CD4-positive, alpha-beta T cell (primary cell): ENCODE data around the gene AUTS2. TPM values are rescaled to one million over a fixed set of nuclear protein-coding genes. Genes with fewer than 3 reads are reported as not detected.

Experiments used
- ATAC-seq: fragments of 200-7000 bp; cut with Tn5 transposase; one replicate; pipeline ENCODE4 v1.10.0; 2022; ENCODE audit warnings: mild to moderate bottlenecking; ENCODE audit not compliant: poor library complexity
- CTCF ChIA-PET: fragments of 350-600 bp; sonication (Branson Sonifier 250); formaldehyde crosslinking; loops from one replicate; lab custom pipeline; 2021; ENCODE audit warnings: antibody characterized with exemption, inconsistent platforms; lab: Charles Lee
- POLR2A ChIA-PET: fragments of 350-600 bp; sonication (Branson Sonifier 250); formaldehyde crosslinking; loops from one replicate; lab custom pipeline; 2021; ENCODE audit warnings: antibody characterized with exemption, inconsistent platforms; lab: Charles Lee
- DNase-seq, 14 experiments: peaks; one replicate each; pipeline ENCODE4 v3.0.0-alpha.2; 2013 to 2020; ENCODE audit warnings: mixed read lengths in 2 of 14
- H3K27ac ChIP-seq, 2 donors: one replicate each; pipeline versions ENCODE4 v1.5.1 to v1.7.0; 2013; ENCODE audit warnings: low read length in 2 of 2, low read depth in 1 of 2, mild to moderate bottlenecking in 1 of 2
- H3K27me3 ChIP-seq, 2 experiments: 1 replicate in 1 of 2; 2 replicates in 1 of 2; pipeline versions ENCODE4 v1.6.1 to v1.7.0; 2013; ENCODE audit warnings: low read length in 2 of 2, control low read depth in 1 of 2, mild to moderate bottlenecking in 1 of 2, moderate library complexity in 1 of 2; ENCODE audit not compliant: insufficient read depth in 2 of 2, control insufficient read depth in 1 of 2
- H3K36me3 ChIP-seq: one replicate; pipeline ENCODE4 v1.6.1; 2013; ENCODE audit warnings: low read length, control low read depth; ENCODE audit not compliant: insufficient read depth
- H3K4me1 ChIP-seq: one replicate; pipeline ENCODE4 v1.6.1; 2013; ENCODE audit warnings: low read length, control low read depth; ENCODE audit not compliant: insufficient read depth
- H3K4me3 ChIP-seq: one replicate; pipeline ENCODE4 v1.5.1; 2013; ENCODE audit warnings: mild to moderate bottlenecking, low read length, moderate library complexity
- H3K9me3 ChIP-seq, 2 experiments: 1 replicate in 1 of 2; 2 replicates in 1 of 2; pipeline versions ENCODE4 v1.6.1 to v1.7.0; 2013; ENCODE audit warnings: low read length in 2 of 2, mild to moderate bottlenecking in 2 of 2, control low read depth in 1 of 2, moderate library complexity in 1 of 2; ENCODE audit not compliant: control insufficient read depth in 1 of 2, insufficient read depth in 1 of 2
- H3K27ac Mint-ChIP-seq: one replicate; pipeline ENCODE4 v1.8.0; 2020; ENCODE audit warnings: mixed read lengths
- H3K27me3 Mint-ChIP-seq: one replicate; pipeline ENCODE4 v1.8.0; 2021; ENCODE audit warnings: mixed read lengths
- H3K36me3 Mint-ChIP-seq: one replicate; pipeline ENCODE4 v1.8.0; 2021; ENCODE audit warnings: low read depth, mixed read lengths
- H3K4me1 Mint-ChIP-seq: one replicate; pipeline ENCODE4 v1.8.0; 2021; ENCODE audit warnings: low read depth, mixed read lengths
- H3K4me3 Mint-ChIP-seq: one replicate; pipeline ENCODE4 v1.8.0; 2020; ENCODE audit warnings: mild to moderate bottlenecking, mixed read lengths
- H3K9me3 Mint-ChIP-seq: one replicate; pipeline ENCODE4 v1.8.0; 2020; ENCODE audit warnings: mixed read lengths
- CTCF ChIP-seq: fragments of 200-600 bp; IDR thresholded peaks from one replicate; pipeline ENCODE4 v1.8.0; 2022; ENCODE audit warnings: antibody characterized with exemption, mild to moderate bottlenecking
- intact Hi-C, 2 experiments: fragments of 100-400 bp; cut with DNase I in 1 of 2; cut with micrococcal nuclease in 1 of 2; formaldehyde crosslinking; loops; one replicate each; pipeline versions ENCODE4 v1.15.1 to v1.9.0; 2023 to 2025; cut with DNase I, micrococcal nuclease
- total RNA-seq, 174 experiments: library from RNA in 2 of 174; stranded (reverse) in 2 of 174; gene quantifications; one replicate each; pipeline ENCODE4 v1.2.3 and lab custom pipeline; 2021 to 2026

AUTS2 gene
- total RNA-seq, 2 experiments from 2014 or later: 43.6 to 47.6 TPM

DNA sequence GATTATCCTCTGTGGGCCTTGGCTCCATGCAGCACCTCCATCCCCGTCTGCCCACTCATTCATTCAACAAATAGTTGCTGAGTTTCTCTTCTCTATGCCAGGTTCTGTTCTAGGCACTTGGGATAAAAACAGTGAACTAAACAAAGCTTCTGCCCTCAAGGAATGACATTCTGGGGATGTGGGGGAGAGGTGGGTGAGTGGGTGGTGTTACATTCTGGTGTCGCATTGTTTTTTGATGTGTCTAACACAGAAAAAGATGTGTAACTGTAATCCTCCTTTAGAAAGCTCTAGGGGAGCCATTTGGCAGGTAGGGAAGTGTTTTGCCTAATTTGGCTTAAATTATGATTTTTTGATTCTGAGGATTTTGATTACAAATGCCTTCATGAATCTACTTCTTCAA is 21.4 kb downstream of the AUTS2 start:
- CTCF ChIA-PET: no interaction called here
- no peak for DNase-seq
- no peak overlapping the region for H3K27ac Mint-ChIP-seq
- H3K4me3 ChIP-seq: no peak overlapping the region
- no peaks in the 10 kb centered on the region for H3K27me3 ChIP-seq
- no peak for ATAC-seq
- intact Hi-C loops: no loop called here
- H3K4me1 Mint-ChIP-seq: no peaks in the 10 kb centered on the region
- no peak overlapping the region for H3K27ac ChIP-seq
- no peaks in the 10 kb centered on the region for H3K4me1 ChIP-seq
- no peaks in the 10 kb centered on the region for H3K36me3 Mint-ChIP-seq
- no peaks in the 10 kb centered on the region for H3K9me3 Mint-ChIP-seq
- POLR2A ChIA-PET: no interaction called here
- H3K9me3 ChIP-seq: no peaks in the 10 kb centered on the region
- no peak for TF ChIP-seq CTCF
- H3K36me3 ChIP-seq: no peaks in the 10 kb centered on the region
- H3K27me3 Mint-ChIP-seq: peaks cover 25% of the 10 kb centered on the region
- H3K4me3 Mint-ChIP-seq: no peak overlapping the region

GRCh38 chr7:69620063-69620462 is 21.8 kb downstream of the AUTS2 start:
- POLR2A ChIA-PET: no interaction called here
- no peak for TF ChIP-seq CTCF
- intact Hi-C loops: no loop called here
- H3K36me3 Mint-ChIP-seq: no peaks in the 10 kb centered on the region
- H3K9me3 Mint-ChIP-seq: no peaks in the 10 kb centered on the region
- H3K36me3 ChIP-seq: no peaks in the 10 kb centered on the region
- no peak overlapping the region for H3K4me3 ChIP-seq
- H3K27me3 ChIP-seq: no peaks in the 10 kb centered on the region
- no peak for DNase-seq
- CTCF ChIA-PET: no interaction called here
- peaks cover 28% of the 10 kb centered on the region for H3K27me3 Mint-ChIP-seq
- H3K27ac ChIP-seq: no peak overlapping the region
- H3K27ac Mint-ChIP-seq: no peak overlapping the region
- no peak for ATAC-seq
- no peaks in the 10 kb centered on the region for H3K9me3 ChIP-seq
- no peaks in the 10 kb centered on the region for H3K4me1 ChIP-seq
- H3K4me3 Mint-ChIP-seq: no peak overlapping the region
- no peaks in the 10 kb centered on the region for H3K4me1 Mint-ChIP-seq

- Histone ChIP-seq H3K36me3 (no peaks in the 10 kb centered on the region), H3K27ac (no peak overlapping the region), H3K4me1 (no peaks in the 10 kb centered on the region), H3K27me3 (no peaks in the 10 kb centered on the region), H3K4me3 (no peak overlapping the region), H3K9me3 (no peaks in the 10 kb centered on the region)
- no peak overlapping the region for H3K27ac Mint-ChIP-seq
- intact Hi-C loops: no loop called here
- no peak overlapping the region for H3K4me3 Mint-ChIP-seq
- H3K4me1 Mint-ChIP-seq: no peaks in the 10 kb centered on the region
- no peak for TF ChIP-seq CTCF
- peaks cover 31% of the 10 kb centered on the region for H3K27me3 Mint-ChIP-seq
- H3K36me3 Mint-ChIP-seq: no peaks in the 10 kb centered on the region
- ATAC-seq: no peak
- no peaks in the 10 kb centered on the region for H3K9me3 Mint-ChIP-seq
- ChIA-PET POLR2A (no interaction called here), CTCF (interaction anchor here (0.6 kb wide), 1 partner anchor 1752 kb away, joined by 3 read pairs; no protein-coding TSS in a partner anchor)
- no peak for DNase-seq
These were observed 22.4 kb downstream of the AUTS2 start for GRCh38 chr7:69620650-69621049.
